Fibroblast of villous mesenchyme (primary cell): ENCODE data around the gene TM9SF4. TPM values are rescaled to one million over a fixed set of nuclear protein-coding genes. Genes with fewer than 3 reads are reported as not detected.

Source experiments
- DNase-seq: peaks from one replicate; pipeline ENCODE4 v3.0.0-alpha.2; 2010; ENCODE audit warnings: low read depth
- H3K4me3 ChIP-seq: 2 replicates; pipeline ENCODE4 v1.5.1; 2011; ENCODE audit warnings: low read depth, mild to moderate bottlenecking, low read length
- total RNA-seq: library from RNA; depleted of rRNA; stranded (reverse); fragments of >200 nt; gene quantifications from 2 replicates; pipeline ENCODE4 v1.2.3, GENCODE V29; 2012
- TF ChIP-seq, protein P1 (sequence below): IDR thresholded peaks from 2 replicates; pipeline ENCODE4 v1.5.1; 2012; ENCODE audit warnings: low read depth, mild to moderate bottlenecking, low read length; ENCODE audit not compliant: insufficient read depth

Gene TM9SF4
- total RNA-seq, 1 donor = 58.7 TPM

GRCh38 chr20:32111156-32111686 is 1.7 kb downstream of the TM9SF4 start:
- H3K4me3 ChIP-seq = no peak overlapping the region
- DNase-seq = no peak
- TF ChIP-seq, protein P1, sequence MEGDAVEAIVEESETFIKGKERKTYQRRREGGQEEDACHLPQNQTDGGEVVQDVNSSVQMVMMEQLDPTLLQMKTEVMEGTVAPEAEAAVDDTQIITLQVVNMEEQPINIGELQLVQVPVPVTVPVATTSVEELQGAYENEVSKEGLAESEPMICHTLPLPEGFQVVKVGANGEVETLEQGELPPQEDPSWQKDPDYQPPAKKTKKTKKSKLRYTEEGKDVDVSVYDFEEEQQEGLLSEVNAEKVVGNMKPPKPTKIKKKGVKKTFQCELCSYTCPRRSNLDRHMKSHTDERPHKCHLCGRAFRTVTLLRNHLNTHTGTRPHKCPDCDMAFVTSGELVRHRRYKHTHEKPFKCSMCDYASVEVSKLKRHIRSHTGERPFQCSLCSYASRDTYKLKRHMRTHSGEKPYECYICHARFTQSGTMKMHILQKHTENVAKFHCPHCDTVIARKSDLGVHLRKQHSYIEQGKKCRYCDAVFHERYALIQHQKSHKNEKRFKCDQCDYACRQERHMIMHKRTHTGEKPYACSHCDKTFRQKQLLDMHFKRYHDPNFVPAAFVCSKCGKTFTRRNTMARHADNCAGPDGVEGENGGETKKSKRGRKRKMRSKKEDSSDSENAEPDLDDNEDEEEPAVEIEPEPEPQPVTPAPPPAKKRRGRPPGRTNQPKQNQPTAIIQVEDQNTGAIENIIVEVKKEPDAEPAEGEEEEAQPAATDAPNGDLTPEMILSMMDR = no peak

- TF ChIP-seq, protein P1 = no peak
- no peak for DNase-seq
- no peak overlapping the region for H3K4me3 ChIP-seq
These were observed 2.2 kb downstream of the TM9SF4 start for GRCh38 chr20:32111753-32112152.

GRCh38 chr20:32112841-32113240 is 3.3 kb downstream of the TM9SF4 start:
- TF ChIP-seq, protein P1 = no peak
- DNase-seq = no peak
- H3K4me3 ChIP-seq = no peak overlapping the region

GRCh38 chr20:32113591-32114260 is 4.2 kb downstream of the TM9SF4 start:
- TF ChIP-seq, protein P1 = no peak
- DNase-seq = no peak
- no peak overlapping the region for H3K4me3 ChIP-seq

DNA sequence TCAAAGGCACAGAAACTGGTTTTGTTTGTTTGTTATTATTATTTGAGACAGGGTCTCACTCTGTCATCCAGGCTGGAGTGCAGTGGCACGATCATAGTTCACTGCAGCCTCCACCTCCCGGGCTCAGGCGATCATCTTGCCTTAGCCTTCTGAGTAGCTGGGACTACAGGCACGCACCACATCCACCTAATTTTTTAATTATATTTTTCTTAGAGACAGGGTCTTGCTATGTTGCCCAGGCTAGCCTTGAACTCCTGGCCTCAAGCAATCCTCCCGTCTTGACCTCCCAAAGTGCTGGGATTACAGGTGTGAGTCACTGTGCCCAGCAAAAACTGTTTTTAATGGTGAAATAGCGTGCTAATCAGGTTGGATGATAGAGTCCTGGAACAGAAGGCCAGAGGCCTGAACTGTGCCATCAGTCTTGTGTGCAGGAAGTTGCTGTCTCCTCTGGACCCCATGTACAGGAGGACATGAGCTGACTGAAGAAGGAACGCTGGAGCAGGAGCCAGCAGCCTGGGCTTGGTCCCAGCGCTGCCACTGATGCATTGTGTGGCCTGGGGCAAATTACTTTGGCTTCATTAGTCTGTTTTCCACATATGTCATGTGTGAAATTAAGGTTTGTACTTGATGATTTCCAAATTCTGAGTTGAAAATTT is 4.9 kb downstream of the TM9SF4 start:
- TF ChIP-seq, protein P1 = no peak
- DNase-seq = no peak
- no peak overlapping the region for H3K4me3 ChIP-seq

GRCh38 chr20:32115211-32115767 is 5.8 kb downstream of the TM9SF4 start:
- DNase-seq = no peak
- TF ChIP-seq, protein P1 = no peak

More at GRCh38 chr20:32115211-32115767, 5.8 kb downstream of the TM9SF4 start:
- H3K4me3 ChIP-seq = no peak overlapping the region
